ENCODE data around the gene ELFN2.

DNA sequence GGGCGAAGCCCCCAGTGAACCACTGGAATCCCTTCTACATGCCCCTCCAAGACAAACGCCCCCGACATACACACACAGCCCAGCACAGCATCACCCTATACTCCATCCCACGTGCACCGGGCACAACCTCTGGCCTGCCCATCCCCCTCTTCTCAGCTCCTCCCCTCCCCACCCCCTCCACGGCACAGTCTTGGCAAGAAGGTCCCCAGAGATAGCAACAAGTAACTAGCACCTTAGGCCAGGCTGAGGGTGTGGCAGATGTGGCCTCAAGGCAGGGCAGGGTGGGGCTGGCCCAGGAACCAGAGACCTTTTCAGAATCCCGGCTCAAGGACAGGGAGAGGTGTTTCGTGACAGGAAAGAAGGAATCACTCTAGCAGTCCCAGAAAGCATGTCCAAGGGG is 90.7 kb downstream of the ELFN2 start:
- TF ChIP-seq CTCF (IDR thresholded peaks at IDR 0.05; ENCODE audit: poor library complexity) (no peak), EZH2 (IDR thresholded peaks at IDR 0.05; ENCODE audit: borderline replicate concordance) (no peak)
